Upper lobe of right lung (tissue), 1 donor: Measurements from ENCODE around the gene RPL39L. TPM values are rescaled to one million over a fixed set of nuclear protein-coding genes. Genes with fewer than 3 reads are reported as not detected.
A peak's percentile ranks its signal among the peaks of the same experiment; 100 is the strongest.
"Not testable (repeated sequence)": the region's sequence is repeated elsewhere in the genome, so short reads cannot be mapped to it uniquely, and the experiment has no call there.

Experiments
- ATAC-seq: fragments of 200-7000 bp; cut with Tn5 transposase; one replicate; pipeline ENCODE4 v1.9.1; 2020; ENCODE audit warnings: mild to moderate bottlenecking, moderate library complexity
- DNase-seq: peaks from one replicate; pipeline ENCODE4 v3.0.0-alpha.2; 2020
- H3K27ac ChIP-seq: fragments of 200-600 bp; one replicate; pipeline ENCODE4 v1.8.0; 2022
- H3K27me3 ChIP-seq: fragments of 200-600 bp; one replicate; pipeline ENCODE4 v1.8.0; 2022; ENCODE audit warnings: mild to moderate bottlenecking
- H3K36me3 ChIP-seq: fragments of 200-600 bp; one replicate; pipeline ENCODE4 v1.8.0; 2022
- H3K4me1 ChIP-seq: fragments of 200-600 bp; one replicate; pipeline ENCODE4 v1.8.0; 2022
- H3K4me3 ChIP-seq: fragments of 200-600 bp; one replicate; pipeline ENCODE4 v1.8.0; 2022; ENCODE audit warnings: mild to moderate bottlenecking
- H3K9me3 ChIP-seq: fragments of 200-600 bp; one replicate; pipeline ENCODE4 v1.8.0; 2022
- CTCF ChIP-seq: fragments of 200-600 bp; IDR thresholded peaks from one replicate; pipeline ENCODE4 v1.8.0; 2022; ENCODE audit warnings: antibody characterized with exemption
- intact Hi-C: fragments of 100-400 bp; cut with DNase I; formaldehyde crosslinking; loops from one replicate; pipeline ENCODE4 v1.11.0; 2022
- total RNA-seq: library from RNA; stranded (reverse); fragmentation: NEBNext Ultra II Directional; extraction: Animal tissue kit (Norgen Biotek cat#: 25700); gene quantifications from one replicate; pipeline ENCODE4 v1.2.1, GENCODE V29; 2021
- donor health status: DM: no; HTN: yes; CAD: no; lungs with severe emphysema.

The RPL39L gene
- total RNA-seq, 1 donor from 2014 or later, result 3.9 TPM

GRCh38 chr3:187183903-187184302, 44.6 kb upstream of the RPL39L start:
- TF ChIP-seq CTCF, result no peak
- Histone ChIP-seq H3K36me3 (no peaks in the 10 kb centered on the region), H3K4me1 (peaks cover 5% of the 10 kb centered on the region), H3K27ac (no peak overlapping the region), H3K4me3 (no peak overlapping the region), H3K27me3 (no peaks in the 10 kb centered on the region), H3K9me3 (no peaks in the 10 kb centered on the region)
- ATAC-seq, result no peak
- intact Hi-C loops, result no loop called here
- no peak for DNase-seq

- peaks cover 5% of the 10 kb centered on the region for H3K4me1 ChIP-seq
- ATAC-seq (peak; percentile 45), DNase-seq (no peak)
- intact Hi-C loops, result no loop called here
- H3K4me3 ChIP-seq, result no peak overlapping the region
- no peak for TF ChIP-seq CTCF
- no peaks in the 10 kb centered on the region for H3K9me3 ChIP-seq
- H3K36me3 ChIP-seq, result no peaks in the 10 kb centered on the region
- no peak overlapping the region for H3K27ac ChIP-seq
- H3K27me3 ChIP-seq, result no peaks in the 10 kb centered on the region
Measured at GRCh38 chr3:187183210-187183862, 44.0 kb upstream of the RPL39L start.

GRCh38 chr3:187181454-187182170, 42.3 kb upstream of the RPL39L start:
- Histone ChIP-seq H3K36me3 (no peaks in the 10 kb centered on the region), H3K9me3 (no peaks in the 10 kb centered on the region), H3K4me3 (no peak overlapping the region), H3K27ac (no peak overlapping the region), H3K4me1 (no peaks in the 10 kb centered on the region), H3K27me3 (no peaks in the 10 kb centered on the region)
- no peak for TF ChIP-seq CTCF
- DNase-seq (no peak), ATAC-seq (no peak)
- intact Hi-C loops, result no loop called here

- Histone ChIP-seq H3K36me3 (no peaks in the 10 kb centered on the region), H3K27ac (no peak overlapping the region), H3K4me1 (no peaks in the 10 kb centered on the region), H3K9me3 (no peaks in the 10 kb centered on the region), H3K27me3 (no peaks in the 10 kb centered on the region), H3K4me3 (no peak overlapping the region)
- intact Hi-C loops, result no loop called here
- no peak for ATAC-seq
- TF ChIP-seq CTCF, result no peak
- no peak for DNase-seq
Measured at GRCh38 chr3:187172929-187173328, 33.6 kb upstream of the RPL39L start.

- DNase-seq, H3K27ac ChIP-seq, ATAC-seq, H3K27me3 ChIP-seq, H3K36me3 ChIP-seq, H3K9me3 ChIP-seq, H3K4me3 ChIP-seq, intact Hi-C loops, H3K4me1 ChIP-seq: not testable (repeated sequence)
Measured at GRCh38 chr3:187170911-187171310, 31.6 kb upstream of the RPL39L start.

- ATAC-seq, result no peak
- no peak overlapping the region for H3K4me3 ChIP-seq
- H3K4me1 ChIP-seq, result no peaks in the 10 kb centered on the region
- no peak overlapping the region for H3K27ac ChIP-seq
- DNase-seq, result no peak
- no peaks in the 10 kb centered on the region for H3K9me3 ChIP-seq
- no peaks in the 10 kb centered on the region for H3K36me3 ChIP-seq
- no peak for TF ChIP-seq CTCF
- H3K27me3 ChIP-seq, result no peaks in the 10 kb centered on the region
- intact Hi-C loops, result loop anchor here (5.0 kb wide), 1 partner anchor 57 kb away; no protein-coding TSS in a partner anchor
Measured at GRCh38 chr3:187169231-187169960, 30.1 kb upstream of the RPL39L start.
